Erythroblast (primary cell): ENCODE data around the gene CDKL2.

Experiments
- GATA1 ChIP-seq: IDR thresholded peaks from 2 replicates; pipeline ENCODE4 v1.6.1; 2011; ENCODE audit warnings: low read depth, mild to moderate bottlenecking, control low read depth, low read length, moderate library complexity
- POLR2A ChIP-seq: IDR thresholded peaks from 2 replicates; pipeline ENCODE4 v1.6.1; 2011; ENCODE audit warnings: mild to moderate bottlenecking, low read length

GRCh38 chr4:75544870-75545269 lies 85.5 kb downstream of the CDKL2 start:
- TF ChIP-seq POLR2A, result no peak
- TF ChIP-seq GATA1, result no peak
